Measurements from ENCODE around the gene BRINP1. TPM values are rescaled to one million over a fixed set of nuclear protein-coding genes. Genes with fewer than 3 reads are reported as not detected.

Gene BRINP1
- total RNA-seq, 1 experiment from 2014 or later: 14.0 TPM

DNA sequence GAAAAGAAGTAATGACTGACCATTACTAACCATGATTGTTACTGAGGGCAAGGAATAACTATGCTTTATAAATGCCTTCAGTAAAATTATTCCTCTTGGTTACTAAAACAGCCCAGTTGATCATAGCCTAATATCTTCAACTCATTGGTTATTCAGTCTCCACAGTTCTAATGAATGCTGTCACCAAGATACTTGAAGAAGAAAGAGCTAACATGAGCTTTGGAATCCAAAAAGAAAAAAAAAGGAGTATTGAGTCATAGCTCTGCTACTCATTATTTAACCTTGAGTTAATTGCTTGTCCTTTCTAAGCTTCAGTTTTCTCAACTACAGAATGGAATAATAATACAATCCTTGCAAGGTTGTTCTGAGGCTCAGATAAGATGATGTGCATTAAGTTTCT, 187.7 kb downstream of the BRINP1 start:
- no peaks in the 10 kb centered on the region for H3K23me2 ChIP-seq (ENCODE audit: insufficient read length, low read depth, low read length, poor library complexity, severe bottlenecking)
- no peak overlapping the region for H2BK5ac ChIP-seq (ENCODE audit: insufficient read length, low read length)
- no peak overlapping the region for H3K14ac ChIP-seq (ENCODE audit: insufficient read depth, low read length)
- H3K9me3 Mint-ChIP-seq: no peaks in the 10 kb centered on the region
- H3K9ac ChIP-seq (ENCODE audit: extremely low read depth, insufficient read length, low read length): no peak overlapping the region
- H3K4me1 Mint-ChIP-seq: peaks cover 35 to 39% of the 10 kb centered on the region in 2 experiments
- no peak overlapping the region for H4K8ac ChIP-seq (replicated peaks; ENCODE audit: insufficient read length, low read depth, low read length)
- no peak overlapping the region for H2AK5ac ChIP-seq (ENCODE audit: insufficient read length, low read length)
- no peak overlapping the region for H2BK20ac ChIP-seq (ENCODE audit: low read depth, low read length, poor library complexity, severe bottlenecking)
- H3K4me1 ChIP-seq (ENCODE audit: insufficient read depth, low read length): peaks cover 10% of the 10 kb centered on the region
- no peak overlapping the region for H3T11ph ChIP-seq (ENCODE audit: low read length)
- no peaks in the 10 kb centered on the region for H3K79me2 ChIP-seq (ENCODE audit: insufficient read depth, low read length)
- no peak overlapping the region for H3K18ac ChIP-seq (ENCODE audit: insufficient read length, low read depth, low read length)
- no peak overlapping the region for H4K91ac ChIP-seq (ENCODE audit: insufficient read length, low read depth, low read length)
- H3K4me2 ChIP-seq (ENCODE audit: insufficient read depth, insufficient read length, low read length): no peak overlapping the region
- H2AFZ ChIP-seq (ENCODE audit: low read length): no peak overlapping the region
- H3K27ac ChIP-seq (ENCODE audit: insufficient read length, low read depth, low read length): no peak overlapping the region
- no peak for TF ChIP-seq CTCF (conservative IDR thresholded peaks at IDR 0.05)
- H3K4me3 Mint-ChIP-seq: no peak overlapping the region
- no peaks in the 10 kb centered on the region for H3K9me3 ChIP-seq (ENCODE audit: control insufficient read depth, low read depth, low read length)
- H3K27ac Mint-ChIP-seq: no peak overlapping the region
- no peaks in the 10 kb centered on the region for H4K20me1 ChIP-seq (ENCODE audit: control insufficient read depth, insufficient read depth, insufficient read length)
- peaks cover 0 to 3% (median 0%) of the 10 kb centered on the region in 3 experiments; a peak in 2 of 7 replicates for H3K36me3 Mint-ChIP-seq (ENCODE audit: insufficient read depth in 1 of 3, low read depth in 3 of 3)
- H3K56ac ChIP-seq (ENCODE audit: insufficient read length, low read depth, low read length): no peak overlapping the region
- no peaks in the 10 kb centered on the region; the same call in 1 of the 2 replicates for H3K27me3 Mint-ChIP-seq (ENCODE audit: low read depth)
- H3K4ac ChIP-seq (ENCODE audit: low read depth, low read length): no peak overlapping the region
- H2BK15ac ChIP-seq (ENCODE audit: low read depth, low read length): no peak overlapping the region
- H3K23ac ChIP-seq (ENCODE audit: insufficient read length, low read depth, low read length): no peak overlapping the region
- no peak overlapping the region for H2BK120ac ChIP-seq (ENCODE audit: low read depth, low read length, poor library complexity, severe bottlenecking)
- no peak overlapping the region for H2BK12ac ChIP-seq (ENCODE audit: insufficient read length, low read depth, low read length)
- H4K5ac ChIP-seq (ENCODE audit: insufficient read length, low read depth, low read length): no peak overlapping the region
- no peaks in the 10 kb centered on the region for H3K79me1 ChIP-seq (ENCODE audit: insufficient read depth, low read depth, low read length, poor library complexity, severe bottlenecking)
- DNase-seq: no peak
- H3K27me3 ChIP-seq (ENCODE audit: insufficient read depth, low read length): no peaks in the 10 kb centered on the region

Measured in H9 (cell line).